ENCODE measurements around the gene TIMP3. TPM values are rescaled to one million over a fixed set of nuclear protein-coding genes. Genes with fewer than 3 reads are reported as not detected.

The TIMP3 gene
- total RNA-seq, 1 donor from 2014 or later: 45.9 TPM

DNA sequence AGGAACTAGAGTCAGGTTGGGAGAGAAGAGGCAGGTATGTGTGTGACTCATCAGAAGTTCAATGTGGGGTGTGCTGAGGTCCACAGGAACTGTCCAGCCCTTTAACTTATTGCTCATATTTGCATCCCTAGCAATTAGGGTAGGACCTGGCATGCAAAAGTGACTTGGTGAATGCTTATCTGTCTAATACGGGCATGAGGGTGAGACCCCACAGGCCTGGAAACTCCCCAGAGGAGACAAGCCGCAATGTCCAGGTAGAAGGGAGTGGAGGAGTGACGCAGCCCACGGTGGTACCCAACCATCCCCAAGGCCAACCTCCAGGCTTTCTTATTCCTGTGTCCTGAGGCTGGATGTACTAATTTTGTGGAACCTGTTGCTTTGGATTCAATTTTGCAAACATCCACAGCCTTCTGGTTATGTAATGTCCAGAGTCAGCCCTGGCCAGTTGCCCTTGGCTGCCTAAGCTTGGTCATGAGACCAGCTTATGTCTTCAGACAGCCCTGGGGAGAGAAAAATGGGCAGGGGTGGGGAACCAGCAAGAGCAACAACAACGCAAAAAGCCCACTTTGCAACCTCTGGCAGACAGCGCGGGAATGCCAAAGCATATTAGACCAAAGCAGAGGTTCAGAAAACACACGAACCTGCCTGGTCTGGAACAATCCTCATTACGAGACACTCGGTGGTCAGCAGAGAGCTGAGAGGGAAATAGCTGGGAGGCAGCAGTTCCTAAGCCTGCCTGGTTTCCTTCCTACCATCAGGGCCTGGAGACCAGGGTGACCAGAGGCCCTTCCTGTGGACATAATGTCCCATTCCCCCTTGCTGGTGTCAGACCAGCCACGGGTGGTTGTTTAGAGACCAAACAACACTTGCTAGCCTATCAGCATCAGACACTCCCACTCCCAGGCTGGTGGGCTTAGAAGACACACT lies 49.3 kb downstream of the TIMP3 start:
- TF ChIP-seq, protein P1, sequence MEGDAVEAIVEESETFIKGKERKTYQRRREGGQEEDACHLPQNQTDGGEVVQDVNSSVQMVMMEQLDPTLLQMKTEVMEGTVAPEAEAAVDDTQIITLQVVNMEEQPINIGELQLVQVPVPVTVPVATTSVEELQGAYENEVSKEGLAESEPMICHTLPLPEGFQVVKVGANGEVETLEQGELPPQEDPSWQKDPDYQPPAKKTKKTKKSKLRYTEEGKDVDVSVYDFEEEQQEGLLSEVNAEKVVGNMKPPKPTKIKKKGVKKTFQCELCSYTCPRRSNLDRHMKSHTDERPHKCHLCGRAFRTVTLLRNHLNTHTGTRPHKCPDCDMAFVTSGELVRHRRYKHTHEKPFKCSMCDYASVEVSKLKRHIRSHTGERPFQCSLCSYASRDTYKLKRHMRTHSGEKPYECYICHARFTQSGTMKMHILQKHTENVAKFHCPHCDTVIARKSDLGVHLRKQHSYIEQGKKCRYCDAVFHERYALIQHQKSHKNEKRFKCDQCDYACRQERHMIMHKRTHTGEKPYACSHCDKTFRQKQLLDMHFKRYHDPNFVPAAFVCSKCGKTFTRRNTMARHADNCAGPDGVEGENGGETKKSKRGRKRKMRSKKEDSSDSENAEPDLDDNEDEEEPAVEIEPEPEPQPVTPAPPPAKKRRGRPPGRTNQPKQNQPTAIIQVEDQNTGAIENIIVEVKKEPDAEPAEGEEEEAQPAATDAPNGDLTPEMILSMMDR (conservative IDR thresholded peaks at IDR 0.05): no peak
- Mint-ChIP-seq H3K4me3 (no peak overlapping the region), H3K4me1 (ENCODE audit: unreplicated experiment) (peaks cover 29% of the 10 kb centered on the region), H3K27me3 (no peaks in the 10 kb centered on the region), H3K36me3 (peaks cover 7% of the 10 kb centered on the region), H3K27ac (no peak overlapping the region), H3K9me3 (no peaks in the 10 kb centered on the region)
- no peak for DNase-seq (ENCODE audit: extremely low spot score, unreplicated experiment)

DNA sequence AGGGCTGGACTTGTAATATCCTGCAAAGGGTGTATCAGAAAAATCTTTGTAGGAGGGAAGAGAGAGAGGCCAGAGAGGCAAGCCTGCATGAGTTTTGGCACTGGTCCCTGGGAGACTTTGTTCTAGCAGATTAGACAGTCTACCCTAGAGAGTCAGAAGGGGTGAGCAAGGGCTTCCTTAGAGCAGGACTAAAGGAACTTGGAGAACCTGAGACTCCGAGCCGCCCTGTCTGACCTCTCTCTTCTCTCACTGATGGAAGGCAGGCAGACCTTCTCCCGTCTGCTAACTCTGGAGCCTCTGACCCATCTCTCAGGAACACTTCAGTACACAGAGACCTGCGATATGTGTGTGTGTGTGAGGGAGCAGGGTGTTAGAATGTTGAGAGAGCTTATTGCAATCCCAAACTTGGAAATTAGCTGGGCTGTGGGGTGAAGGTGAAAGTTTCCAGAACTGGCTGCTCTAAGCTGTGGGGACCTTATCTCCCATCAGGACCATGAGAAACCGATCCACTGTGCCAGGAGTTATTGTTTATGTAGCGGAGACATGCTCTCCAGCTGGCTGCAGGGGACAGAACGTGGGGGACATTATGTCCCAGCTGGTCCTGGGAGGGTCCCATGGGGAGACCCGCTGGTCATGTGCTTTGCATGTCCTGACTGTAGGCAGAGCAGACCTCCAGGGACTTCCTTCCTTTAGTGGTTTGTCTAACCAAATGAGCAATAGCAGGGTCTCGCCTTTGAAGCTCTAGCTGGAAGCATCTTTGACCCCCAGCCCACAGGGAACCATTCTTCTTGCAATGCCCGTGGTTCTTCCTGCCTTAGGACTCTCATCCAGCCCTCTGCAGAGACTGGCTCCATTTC lies 51.1 kb downstream of the TIMP3 start:
- Mint-ChIP-seq H3K9me3 (no peaks in the 10 kb centered on the region), H3K36me3 (peaks cover 12% of the 10 kb centered on the region), H3K4me1 (ENCODE audit: unreplicated experiment) (peaks cover 18% of the 10 kb centered on the region), H3K27ac (no peak overlapping the region), H3K27me3 (no peaks in the 10 kb centered on the region), H3K4me3 (no peak overlapping the region)
- DNase-seq (ENCODE audit: extremely low spot score, unreplicated experiment): no peak
- TF ChIP-seq, protein P1 (conservative IDR thresholded peaks at IDR 0.05): no peak

DNA sequence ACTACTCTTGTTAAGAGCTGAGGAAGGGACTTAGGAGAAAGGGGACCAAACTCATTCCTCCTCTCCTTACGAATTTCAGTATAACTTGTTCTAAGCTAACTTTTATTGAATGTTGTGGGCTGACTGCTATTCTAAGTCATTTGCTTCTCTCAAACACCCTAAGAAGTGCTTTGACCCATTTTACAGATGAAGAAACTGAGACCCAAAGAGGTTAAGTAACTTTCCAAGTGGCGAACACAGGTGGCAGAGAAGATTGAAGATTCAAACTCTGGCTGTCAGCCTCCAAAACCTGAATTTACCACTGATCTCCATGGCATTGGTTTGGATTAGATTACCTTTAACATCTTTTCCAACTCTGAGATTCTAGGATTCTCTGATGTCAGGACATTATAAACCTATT lies 52.2 kb downstream of the TIMP3 start:
- Mint-ChIP-seq H3K27ac (no peak overlapping the region), H3K36me3 (peaks cover 13% of the 10 kb centered on the region), H3K9me3 (no peaks in the 10 kb centered on the region), H3K4me1 (ENCODE audit: unreplicated experiment) (peaks cover 16% of the 10 kb centered on the region), H3K27me3 (no peaks in the 10 kb centered on the region), H3K4me3 (no peak overlapping the region)
- no peak for DNase-seq (ENCODE audit: extremely low spot score, unreplicated experiment)
- TF ChIP-seq, protein P1 (conservative IDR thresholded peaks at IDR 0.05): no peak

DNA sequence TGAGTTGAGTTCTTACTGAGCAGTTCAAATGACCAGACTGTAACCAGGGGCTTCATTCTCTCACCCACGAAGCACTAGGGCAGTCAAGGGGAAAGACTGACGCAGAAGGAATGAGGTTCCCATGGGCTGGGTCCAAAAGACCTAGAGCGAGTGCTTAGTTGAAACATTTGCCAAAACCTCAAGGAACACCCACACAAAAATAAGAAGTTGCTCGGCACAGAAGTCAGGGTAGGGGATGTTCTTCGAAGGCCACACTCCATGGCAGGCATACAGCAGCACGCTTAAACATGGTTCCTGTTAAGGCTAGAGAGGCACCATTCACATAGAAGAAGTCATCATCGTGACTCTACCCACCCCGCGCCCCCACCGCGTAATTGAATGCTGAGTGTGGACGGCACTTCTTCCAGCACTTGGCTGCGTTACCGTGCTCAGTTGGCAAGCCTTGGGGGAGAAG lies 52.9 kb downstream of the TIMP3 start:
- Mint-ChIP-seq H3K27me3 (no peaks in the 10 kb centered on the region), H3K36me3 (peaks cover 9% of the 10 kb centered on the region), H3K4me3 (no peak overlapping the region), H3K9me3 (no peaks in the 10 kb centered on the region), H3K27ac (no peak overlapping the region), H3K4me1 (ENCODE audit: unreplicated experiment) (peaks cover 16% of the 10 kb centered on the region)
- DNase-seq (ENCODE audit: extremely low spot score, unreplicated experiment): no peak
- TF ChIP-seq, protein P1 (conservative IDR thresholded peaks at IDR 0.05): no peak

DNA sequence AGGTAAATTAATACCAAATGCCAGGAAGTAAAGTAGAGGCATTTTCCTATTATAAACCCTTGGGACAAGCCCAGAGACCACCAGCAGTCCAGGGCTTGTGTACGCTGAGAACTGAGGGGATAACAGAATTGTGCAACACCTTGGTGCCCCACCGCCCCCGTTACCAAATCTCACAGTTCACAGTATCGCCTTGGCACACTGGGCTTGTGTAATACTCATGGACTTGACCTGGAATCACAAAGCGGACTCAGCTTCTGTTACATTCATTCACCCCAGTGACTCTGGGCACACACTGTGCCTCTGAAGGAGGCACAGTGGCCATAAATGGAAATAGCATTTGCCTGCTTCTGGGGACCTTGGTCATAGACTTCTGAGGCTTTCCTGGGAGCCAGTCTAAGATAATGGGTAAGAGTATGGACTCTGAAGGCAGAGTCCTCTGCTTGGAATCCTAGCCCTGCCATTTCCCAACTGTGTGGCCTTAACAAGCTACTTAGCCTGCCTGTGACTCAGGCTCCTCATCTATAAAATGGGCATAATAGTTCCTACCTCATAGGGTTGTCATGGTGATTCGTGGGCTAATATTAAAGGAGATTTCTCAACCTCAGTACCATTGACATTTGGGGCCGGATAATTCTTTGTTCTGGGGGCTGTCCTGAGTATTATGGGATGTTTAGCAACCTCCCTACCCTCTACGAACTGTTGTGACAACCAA lies 53.7 kb downstream of the TIMP3 start:
- TF ChIP-seq, protein P1 (conservative IDR thresholded peaks at IDR 0.05): no peak
- H3K4me1 Mint-ChIP-seq (ENCODE audit: unreplicated experiment): peaks cover 24% of the 10 kb centered on the region

More for the DNA sequence above, 53.7 kb downstream of the TIMP3 start:
- Mint-ChIP-seq H3K9me3 (no peaks in the 10 kb centered on the region), H3K27me3 (no peaks in the 10 kb centered on the region), H3K4me3 (no peak overlapping the region), H3K27ac (no peak overlapping the region), H3K36me3 (peaks cover 17% of the 10 kb centered on the region)
- no peak for DNase-seq (ENCODE audit: extremely low spot score, unreplicated experiment)

Data from type B pancreatic cell (in vitro differentiated cells).